Smooth muscle cell of the brain vasculature (primary cell): ENCODE measurements around the gene SH3PXD2B.
"Not testable (repeated sequence)": the region's sequence is repeated elsewhere in the genome, so short reads cannot be mapped to it uniquely, and the experiment has no call there.

Experiments
- DNase-seq: peaks from one replicate; pipeline ENCODE4 v3.0.0-alpha.2; 2012; ENCODE audit warnings: low read depth, low spot score

The SH3PXD2B gene

DNA sequence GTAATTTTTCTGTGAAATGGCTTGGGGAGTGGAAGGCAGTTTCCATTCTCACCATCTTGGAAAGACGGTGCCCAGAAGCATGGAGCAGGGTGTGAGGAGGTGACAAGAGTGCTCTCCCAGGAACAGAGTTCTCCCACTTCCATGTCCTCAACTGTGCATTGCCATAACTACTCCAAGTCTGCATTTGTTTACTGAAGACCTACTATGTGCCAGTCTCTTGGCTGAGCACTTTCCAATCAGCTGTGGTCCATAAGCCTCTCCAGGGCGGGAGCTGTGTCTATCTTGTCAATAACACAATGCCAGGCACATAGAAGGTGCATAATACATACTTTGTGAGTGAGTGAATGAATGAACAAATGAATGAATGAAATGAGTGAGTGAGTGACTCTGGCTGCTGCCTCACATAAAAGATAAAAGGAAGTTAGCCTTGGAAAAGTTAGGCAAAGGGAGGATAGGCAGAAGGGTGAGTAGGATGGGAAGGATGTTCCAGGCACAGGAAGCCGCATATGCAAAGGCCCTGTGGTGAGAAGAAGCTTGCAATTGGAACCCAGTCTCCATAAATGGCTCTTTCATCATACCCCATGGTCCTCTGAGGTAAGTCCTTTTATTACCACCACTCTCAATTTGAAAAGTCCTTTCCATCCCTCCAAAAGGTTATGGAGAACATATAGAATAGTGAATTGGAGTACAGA lies 31.3 kb upstream of the SH3PXD2B start:
- DNase-seq = no peak

DNA sequence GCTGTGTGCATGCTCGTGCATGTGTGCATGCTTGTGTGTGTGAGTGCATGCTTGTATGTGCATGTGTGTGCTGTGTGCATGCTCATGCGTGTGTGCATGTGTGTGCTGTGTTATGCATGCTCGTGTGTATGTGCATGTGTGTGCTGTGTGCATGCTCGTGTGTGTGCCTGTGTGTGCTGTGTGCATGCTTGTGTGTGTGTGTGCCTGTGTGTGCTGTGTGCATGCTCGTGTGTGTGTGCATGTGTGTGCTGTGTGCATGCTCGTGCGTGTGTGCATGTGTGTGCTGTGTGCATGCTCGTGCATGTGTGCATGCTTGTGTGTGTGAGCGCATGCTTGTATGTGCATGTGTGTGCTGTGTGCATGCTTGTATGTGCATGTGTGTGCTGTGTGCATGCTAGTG lies 30.3 kb upstream of the SH3PXD2B start:
- DNase-seq = no peak

DNA sequence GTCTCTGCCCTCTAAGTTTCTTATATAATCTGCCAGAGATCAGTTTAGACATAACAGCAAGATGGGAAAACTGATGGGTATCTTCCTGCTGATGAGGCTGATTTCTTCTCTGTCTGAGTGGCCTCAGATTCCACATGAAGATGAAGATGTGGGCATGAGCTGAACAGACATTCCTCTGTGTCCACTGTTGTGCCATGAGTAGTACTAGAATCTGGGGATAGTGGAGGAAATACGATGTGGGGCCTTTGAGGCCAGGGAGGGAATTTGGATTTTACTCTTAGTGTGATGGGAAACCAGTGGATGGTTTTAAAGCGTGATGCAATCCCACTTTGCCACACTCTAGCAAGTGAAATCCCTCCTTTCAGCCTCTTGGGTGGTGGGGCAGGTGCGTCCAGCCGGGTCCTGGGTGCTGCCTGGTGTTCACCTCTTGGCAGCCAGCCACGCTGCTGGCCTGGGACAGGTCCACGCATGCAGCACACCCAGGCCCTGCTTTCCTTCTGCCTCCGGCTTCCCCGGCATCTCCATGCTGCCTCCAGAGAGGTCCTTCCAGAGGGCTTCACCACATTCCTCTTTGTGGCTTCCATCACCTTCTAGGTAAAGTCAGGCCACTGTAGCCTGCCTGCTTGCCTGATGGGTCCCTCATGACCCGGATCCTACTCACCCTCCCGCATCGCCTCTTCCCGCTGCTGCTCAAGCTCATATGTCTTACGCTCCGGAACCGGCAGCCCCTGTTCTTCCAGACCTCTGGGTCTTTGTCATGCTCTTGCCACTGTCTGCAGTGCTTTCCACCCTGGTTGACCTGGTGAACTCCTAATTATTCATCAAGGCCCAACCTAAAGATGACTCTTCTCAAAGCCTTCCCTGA lies 28.1 kb upstream of the SH3PXD2B start:
- no peak for DNase-seq

- DNase-seq = no peak
Measured at GRCh38 chr5:172481011-172481800, 26.9 kb upstream of the SH3PXD2B start.

DNA sequence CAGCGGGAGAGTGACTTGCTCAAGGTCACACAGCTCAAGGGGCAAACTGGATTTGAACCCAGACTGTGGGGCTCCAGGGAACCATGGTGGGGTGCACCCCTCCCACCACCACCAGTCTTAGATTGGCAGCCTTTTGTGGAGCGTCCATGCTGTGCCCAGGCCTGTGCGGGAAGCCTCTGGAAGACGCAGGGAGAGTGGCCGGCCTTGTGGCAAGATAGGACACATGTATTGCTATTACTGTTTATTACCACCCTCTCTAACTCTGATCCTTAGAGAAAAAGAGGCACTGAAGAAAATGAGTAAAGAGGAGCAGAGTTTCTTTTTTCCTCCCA lies 25.4 kb upstream of the SH3PXD2B start:
- no peak for DNase-seq

- DNase-seq = peak; percentile 72
Measured at GRCh38 chr5:172479034-172479783, 24.9 kb upstream of the SH3PXD2B start.

DNA sequence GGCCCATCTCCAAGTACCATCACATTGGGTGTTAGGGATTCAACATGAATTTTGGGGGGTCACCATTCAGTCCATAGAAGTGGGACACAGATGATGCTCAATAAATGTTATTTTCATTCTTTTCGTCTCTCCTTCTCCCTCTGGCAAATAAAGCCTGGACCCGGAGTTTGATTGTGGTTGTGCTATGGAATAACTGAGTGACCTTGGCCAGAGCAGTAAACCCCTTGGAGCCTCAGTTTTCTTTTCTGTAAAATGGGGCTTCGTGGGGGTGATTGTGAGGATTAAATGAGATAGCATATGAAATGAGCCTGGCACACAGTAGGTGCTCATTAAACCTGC lies 24.3 kb upstream of the SH3PXD2B start:
- not testable (repeated sequence) for DNase-seq

GRCh38 chr5:172478256-172478655 lies 23.9 kb upstream of the SH3PXD2B start:
- no peak for DNase-seq

GRCh38 chr5:172477466-172477865 lies 23.1 kb upstream of the SH3PXD2B start:
- no peak for DNase-seq

DNA sequence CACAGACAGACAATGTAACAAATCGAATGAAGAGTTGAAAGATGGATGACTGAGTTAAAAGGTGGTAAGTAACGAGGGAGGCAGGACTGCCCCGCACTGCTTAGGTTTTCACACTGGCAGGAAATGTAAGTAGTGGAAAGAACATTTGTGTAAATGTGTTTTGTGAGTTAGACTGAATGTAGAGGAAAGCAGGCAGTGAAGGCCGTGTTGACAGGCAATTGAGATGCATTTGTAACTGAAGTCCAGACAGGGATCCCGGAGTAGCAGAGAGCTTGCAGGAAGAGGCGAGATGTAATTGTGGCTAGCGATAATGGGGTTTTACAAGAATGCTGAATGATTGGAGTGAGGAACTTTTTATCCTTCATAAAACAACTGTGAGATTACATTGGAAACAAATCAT lies 20.0 kb upstream of the SH3PXD2B start:
- no peak for DNase-seq

DNA sequence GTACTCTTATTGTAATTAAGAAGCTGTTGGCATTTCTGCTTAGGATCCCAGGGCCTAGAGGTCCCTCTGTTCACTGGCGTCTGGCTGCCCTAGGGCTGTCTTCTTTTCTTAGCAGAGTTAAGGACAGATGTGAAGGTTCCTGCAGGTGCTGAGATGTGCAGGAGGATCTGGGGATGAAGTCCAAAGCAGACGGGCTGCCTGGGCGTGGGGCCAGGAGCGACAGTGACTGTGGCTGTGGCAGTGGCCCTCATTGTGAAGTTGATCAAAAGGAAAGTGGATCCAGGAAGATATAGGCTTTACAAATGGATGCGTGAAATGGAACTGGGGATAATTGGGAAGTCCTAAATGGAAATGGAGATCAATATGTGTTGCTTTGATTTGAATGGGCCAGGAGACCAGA lies 19.1 kb upstream of the SH3PXD2B start:
- DNase-seq = no peak

DNA sequence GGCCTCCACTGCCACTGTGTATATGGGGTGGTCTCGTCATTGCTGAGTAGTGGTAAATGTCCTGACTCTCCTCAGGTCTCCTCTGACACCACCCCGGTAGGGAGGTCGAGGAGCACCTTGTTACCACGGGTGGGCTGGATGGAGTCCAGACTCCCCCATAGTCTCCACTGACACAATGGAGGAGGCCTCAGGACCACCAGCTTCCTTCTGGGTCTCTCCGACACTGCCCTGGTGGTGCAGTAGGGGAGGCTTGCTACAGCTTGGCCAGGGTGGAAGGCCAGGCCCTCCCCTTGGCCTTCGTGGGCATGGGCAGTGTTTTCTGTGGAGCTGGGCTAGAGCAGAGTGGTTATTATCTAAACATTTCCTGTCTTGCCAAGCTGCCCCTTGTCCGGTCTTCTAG lies 15.4 kb upstream of the SH3PXD2B start:
- no peak for DNase-seq

GRCh38 chr5:172466062-172466461 lies 11.7 kb upstream of the SH3PXD2B start:
- DNase-seq = no peak

- DNase-seq = no peak
Measured at GRCh38 chr5:172463031-172463430, 8.7 kb upstream of the SH3PXD2B start.

GRCh38 chr5:172459783-172460165 lies 5.4 kb upstream of the SH3PXD2B start:
- DNase-seq = no peak

GRCh38 chr5:172458976-172459782 lies 4.9 kb upstream of the SH3PXD2B start:
- no peak for DNase-seq

DNA sequence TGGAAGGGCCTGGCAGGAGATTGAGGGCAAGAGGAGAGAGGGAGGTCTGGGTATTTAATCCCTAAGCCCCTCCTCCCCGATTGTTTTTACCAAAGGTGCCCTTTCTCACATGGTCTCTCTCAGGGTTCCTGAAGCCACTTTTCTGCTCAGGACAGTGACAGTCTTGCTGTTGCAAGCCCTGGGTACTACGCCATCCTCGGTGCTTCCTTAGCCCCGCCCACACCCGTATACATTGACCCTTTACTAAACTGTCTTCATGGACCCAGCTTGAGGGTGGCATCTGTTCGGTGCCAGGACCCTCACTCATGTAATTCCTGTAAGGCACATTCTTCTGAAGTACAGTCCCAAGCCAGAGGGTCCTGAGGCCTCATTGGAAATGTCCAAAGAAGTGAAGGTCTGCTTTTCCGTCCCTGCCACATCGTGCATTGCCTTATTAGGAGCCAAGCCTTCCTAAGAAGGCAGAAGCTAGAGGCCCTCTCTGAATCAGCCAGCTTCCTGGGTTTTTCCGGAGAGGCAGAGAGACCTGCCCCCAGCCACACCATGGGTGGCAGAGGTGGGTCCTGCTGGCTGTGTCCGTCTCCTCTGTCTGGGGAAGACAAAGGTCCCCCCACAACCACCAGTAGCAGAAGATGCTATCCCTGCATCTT lies 1.9 kb upstream of the SH3PXD2B start:
- DNase-seq = no peak

DNA sequence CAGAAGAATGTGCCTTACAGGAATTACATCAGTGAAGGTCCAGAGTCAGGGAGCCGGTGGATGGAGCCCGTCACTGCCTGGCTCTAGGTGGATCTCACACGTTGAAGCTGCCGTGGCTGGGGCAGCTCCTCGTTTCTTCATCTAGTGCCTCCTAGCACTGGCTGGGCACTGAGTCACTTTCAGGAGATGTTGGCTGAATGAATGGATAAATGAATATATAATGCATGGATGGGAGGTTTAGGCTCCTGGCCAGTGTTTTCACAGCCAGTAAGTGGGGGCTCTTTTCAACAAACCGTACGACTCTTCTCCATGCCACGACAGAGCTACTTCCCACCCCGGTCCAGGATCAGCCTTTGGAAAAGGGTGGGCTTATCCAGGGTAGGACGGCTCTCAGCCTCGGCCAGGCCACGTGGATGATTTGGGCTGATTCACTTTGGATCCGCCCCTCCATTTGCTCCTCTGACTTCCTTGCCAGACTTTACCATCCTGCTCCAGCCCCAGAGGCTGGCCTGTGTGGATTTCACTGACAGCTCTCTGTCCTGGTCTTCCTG lies 1.3 kb upstream of the SH3PXD2B start:
- DNase-seq = no peak

DNA sequence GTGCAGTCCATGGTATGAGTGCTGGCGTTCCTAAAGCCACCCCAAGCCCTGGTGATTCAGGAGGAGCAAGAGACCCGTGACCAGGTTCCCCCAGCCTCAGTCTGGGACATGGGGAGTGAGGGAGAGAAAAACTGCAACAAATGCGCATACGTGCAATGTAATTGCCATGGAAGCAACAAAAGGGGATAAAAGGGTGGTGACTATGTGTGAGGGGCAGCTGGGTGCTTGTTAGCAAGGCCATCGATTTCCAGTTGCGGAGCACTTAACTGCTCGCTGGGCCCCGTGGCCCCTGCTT lies 709 bp upstream of the SH3PXD2B start:
- no peak for DNase-seq

DNA sequence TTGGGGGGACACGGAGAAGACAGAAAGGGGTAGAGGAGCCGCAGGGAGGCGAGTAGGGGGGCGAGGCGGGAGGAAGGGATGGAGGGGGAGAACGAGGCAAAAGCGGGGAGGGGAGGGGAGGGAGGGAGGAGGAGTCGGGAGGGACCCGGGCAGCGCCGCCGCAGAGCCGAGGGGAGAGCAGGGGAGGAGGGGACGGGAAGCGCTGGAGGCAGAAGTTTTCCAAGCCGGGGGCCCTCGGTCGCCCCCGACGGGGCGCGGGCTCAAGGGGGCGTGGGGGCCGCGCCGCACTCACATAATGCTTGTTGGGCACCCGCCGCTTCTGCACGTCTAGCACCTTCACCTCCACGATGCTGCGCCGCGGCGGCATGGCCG lies 353 bp downstream of the SH3PXD2B start:
- no peak for DNase-seq
